22Rv1 (cell line): ENCODE results near the gene ZNF678.

Experiments
- H3K27ac ChIP-seq: fragments of 450-650 bp; 2 replicates; pipeline ENCODE4 v1.5.1; 2017
- CTCF ChIP-seq: fragments of 450-650 bp; IDR thresholded peaks from 2 replicates; pipeline ENCODE4 v1.5.1; 2017; ENCODE audit warnings: mild to moderate bottlenecking
- ZFX ChIP-seq: fragments of 450-650 bp; IDR thresholded peaks from 2 replicates; pipeline ENCODE4 v1.6.1; 2017; ENCODE audit warnings: antibody characterized with exemption, borderline replicate concordance

ZNF678 gene

DNA sequence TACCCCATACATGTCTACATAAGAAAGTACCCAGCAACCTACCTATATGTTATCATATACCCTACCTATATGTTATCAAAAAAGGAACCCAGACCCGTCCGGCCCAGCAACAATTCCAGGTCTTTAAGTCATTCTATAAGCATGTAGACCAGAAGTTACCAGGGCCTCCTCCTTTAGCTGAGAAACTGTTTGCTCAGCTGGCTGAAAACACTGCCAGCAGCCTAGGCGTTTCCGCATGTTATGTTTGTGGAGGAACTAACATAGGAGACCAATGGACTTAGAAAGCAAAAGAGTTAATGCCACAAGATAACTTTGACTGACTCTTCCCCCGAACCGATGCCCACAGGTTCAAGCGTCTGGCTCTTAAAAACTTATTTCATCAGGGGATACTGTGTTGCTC, 7.1 kb upstream of the ZNF678 start:
- H3K27ac ChIP-seq, result no peak overlapping the region
- TF ChIP-seq ZFX (no peak), CTCF (no peak)

- no peak overlapping the region for H3K27ac ChIP-seq
- TF ChIP-seq CTCF (no peak), ZFX (no peak)
Observed at GRCh38 chr1:227557962-227558725, 5.2 kb upstream of the ZNF678 start.

- no peak for TF ChIP-seq ZFX
- no peak for TF ChIP-seq CTCF
- no peak overlapping the region for H3K27ac ChIP-seq
Observed at GRCh38 chr1:227558732-227559262, 4.6 kb upstream of the ZNF678 start.

GRCh38 chr1:227559499-227559898, 3.9 kb upstream of the ZNF678 start:
- no peak overlapping the region for H3K27ac ChIP-seq
- TF ChIP-seq CTCF (no peak), ZFX (no peak)

GRCh38 chr1:227559926-227560325, 3.4 kb upstream of the ZNF678 start:
- TF ChIP-seq CTCF (no peak), ZFX (no peak)
- no peak overlapping the region for H3K27ac ChIP-seq

GRCh38 chr1:227560393-227561173, 2.8 kb upstream of the ZNF678 start:
- H3K27ac ChIP-seq, result no peak overlapping the region
- TF ChIP-seq ZFX (no peak), CTCF (no peak)

GRCh38 chr1:227561241-227561907, 2.0 kb upstream of the ZNF678 start:
- no peak overlapping the region for H3K27ac ChIP-seq
- TF ChIP-seq ZFX (no peak), CTCF (no peak)
